Left renal pelvis (tissue), 4 donors: ENCODE measurements around the gene CDO1. TPM values are rescaled to one million over a fixed set of nuclear protein-coding genes. Genes with fewer than 3 reads are reported as not detected.
A peak's percentile ranks its signal among the peaks of the same experiment; 100 is the strongest.
"Not testable (repeated sequence)": the region's sequence is repeated elsewhere in the genome, so short reads cannot be mapped to it uniquely, and the experiment has no call there.

Experiments used
- DNase-seq, 4 donors: peaks; one replicate each; pipeline ENCODE4 v3.0.0-alpha.2; 2013; ENCODE audit warnings: low read depth in 4 of 4, low spot score in 3 of 4
- polyA plus RNA-seq, 4 donors: library from polyadenylated mRNA; unstranded; fragments of 120-200 nt; gene quantifications; one replicate each; pipeline ENCODE4 v1.2.1, GENCODE V29; 2013; ENCODE audit not compliant: insufficient read length in 4 of 4

The CDO1 gene
- polyA plus RNA-seq, 4 donors, result 16.2 to 51.3 (median 29.3) TPM

GRCh38 chr5:115831163-115831768 lies 14.8 kb upstream of the CDO1 start:
- DNase-seq, result no peak

DNA sequence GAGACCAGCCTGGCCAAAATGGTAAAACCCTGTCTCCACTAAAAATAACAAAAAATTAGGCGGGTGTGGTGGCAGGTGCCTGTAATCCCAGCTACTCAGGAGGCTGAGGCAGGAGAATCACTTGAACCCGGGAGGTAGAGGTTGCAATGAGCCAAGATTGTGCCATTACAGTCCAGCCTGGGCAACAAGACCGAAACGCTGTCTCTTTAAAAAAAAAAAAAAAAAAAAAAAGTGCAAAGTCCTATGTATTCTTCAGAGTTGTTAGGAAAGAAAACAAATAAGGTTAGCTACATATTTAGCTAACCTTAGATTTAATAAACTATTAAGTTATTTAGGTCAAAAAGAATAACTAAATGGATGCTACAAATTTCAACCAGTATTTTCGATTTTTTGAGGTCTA lies 13.5 kb upstream of the CDO1 start:
- no peak for DNase-seq

- no peak for DNase-seq
These were observed 9.5 kb upstream of the CDO1 start for GRCh38 chr5:115825948-115826347.

- DNase-seq, result not testable (repeated sequence)
These were observed 8.5 kb upstream of the CDO1 start for GRCh38 chr5:115824983-115825382.

GRCh38 chr5:115820846-115821245 lies 4.4 kb upstream of the CDO1 start:
- no peak for DNase-seq

- no peak for DNase-seq
These were observed 2.4 kb upstream of the CDO1 start for GRCh38 chr5:115818821-115819220.

- no peak for DNase-seq
These were observed 927 bp upstream of the CDO1 start for GRCh38 chr5:115817386-115817785.

DNA sequence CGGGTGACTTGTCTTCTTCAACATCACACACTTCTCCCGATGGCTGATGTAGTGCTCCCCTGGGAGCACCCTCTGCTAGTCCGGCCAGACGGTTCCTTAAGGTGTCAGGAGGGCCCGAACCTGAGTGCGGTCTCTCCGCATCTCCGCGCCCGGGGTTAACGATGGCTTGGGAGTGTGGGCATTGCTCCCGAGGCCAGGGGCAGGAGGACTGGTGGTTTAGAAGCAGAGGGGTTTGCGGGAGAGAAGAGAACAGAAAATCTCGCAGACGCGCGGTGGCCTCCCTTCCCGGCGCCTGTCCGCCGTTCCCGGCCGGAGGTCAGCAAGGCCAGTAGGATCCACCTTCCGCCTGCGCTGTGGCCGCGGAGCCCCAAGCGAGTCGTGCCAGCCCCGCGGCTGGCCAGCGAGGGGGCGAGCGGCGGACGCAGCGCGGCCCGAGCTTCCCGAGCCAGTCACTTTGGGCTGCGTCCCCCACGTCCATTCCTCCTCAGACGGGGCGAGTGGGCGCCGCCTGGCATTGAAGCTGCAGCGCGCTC lies 700 bp downstream of the CDO1 start:
- peak in 1 of 4 donors; percentile 16 for DNase-seq

- no peak for DNase-seq
These were observed 1.3 kb downstream of the CDO1 start for GRCh38 chr5:115815006-115815692.

DNA sequence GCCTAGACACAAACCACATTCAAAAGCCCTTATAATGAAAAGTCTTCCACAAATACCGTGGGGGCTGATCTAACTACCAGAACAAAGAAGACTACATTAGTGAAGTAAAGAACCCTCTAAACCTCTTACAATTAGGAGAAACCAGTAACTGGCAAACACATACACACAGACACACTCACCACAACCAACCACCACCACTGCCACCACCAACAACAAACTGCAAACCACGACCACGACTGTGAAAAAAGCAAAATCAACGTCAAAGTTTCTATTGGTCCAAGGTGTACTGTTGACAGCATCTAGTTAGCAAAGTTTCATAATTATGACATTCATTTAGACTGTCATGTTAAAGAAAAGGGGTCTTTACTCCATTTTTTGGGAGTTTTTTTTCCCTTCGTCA lies 2.7 kb downstream of the CDO1 start:
- DNase-seq, result no peak

DNA sequence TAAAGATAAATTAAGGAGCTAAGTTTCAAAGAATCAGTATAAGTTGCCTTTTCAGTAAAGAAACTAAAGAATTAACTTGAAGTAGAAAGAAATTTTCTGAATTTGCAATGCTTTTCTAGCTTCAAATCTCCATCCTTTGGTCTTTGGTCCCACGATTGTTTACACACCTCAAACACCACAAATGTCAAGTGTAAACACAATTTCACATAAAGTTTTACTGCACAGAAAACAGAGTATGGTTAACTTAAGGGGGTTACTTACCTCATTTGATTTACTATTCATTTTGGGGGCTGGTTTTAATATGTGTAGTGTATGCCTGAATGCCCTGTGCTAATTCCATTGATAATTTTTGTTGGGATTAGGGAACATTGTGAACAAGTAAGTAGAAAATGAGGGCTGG lies 4.1 kb downstream of the CDO1 start:
- DNase-seq, result no peak

DNA sequence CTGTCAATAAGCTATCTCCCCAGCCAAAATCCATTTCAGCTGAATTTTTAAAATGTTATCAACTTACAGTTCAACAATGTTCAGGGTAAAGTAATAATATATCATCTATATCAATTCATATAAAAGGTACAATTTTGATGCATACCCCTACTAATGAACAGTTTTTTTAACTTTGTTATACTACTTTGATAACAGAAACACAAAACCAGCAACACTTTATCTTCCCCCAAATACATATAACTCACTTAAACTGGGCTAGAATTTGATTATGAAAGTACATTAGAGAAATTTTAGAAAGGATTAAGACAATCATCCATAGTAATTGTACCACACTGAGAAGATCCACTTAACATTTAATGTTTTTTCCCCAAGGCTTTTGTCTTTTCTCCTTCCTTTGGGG lies 5.1 kb downstream of the CDO1 start:
- DNase-seq, result no peak

DNA sequence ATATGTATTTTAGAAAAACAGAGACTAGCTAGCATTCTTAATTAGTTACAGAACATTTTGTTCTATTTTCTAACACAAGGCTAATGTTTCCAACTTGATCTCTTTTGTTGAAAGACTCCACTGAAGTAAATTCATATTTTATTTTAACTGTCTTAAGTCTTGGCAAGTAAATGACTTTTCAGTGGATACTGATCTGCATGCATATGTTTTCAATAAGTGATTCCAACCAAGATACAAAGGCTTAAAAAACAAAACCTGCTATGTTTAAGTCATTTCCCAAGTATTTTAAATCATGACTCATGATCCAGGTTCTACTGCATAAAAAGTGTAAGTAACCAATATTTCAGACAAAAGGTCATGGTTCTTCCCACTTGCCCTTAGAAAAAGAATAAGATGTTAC lies 5.7 kb downstream of the CDO1 start:
- DNase-seq, result no peak

- no peak for DNase-seq
These were observed 6.5 kb downstream of the CDO1 start for GRCh38 chr5:115809946-115810345.

DNA sequence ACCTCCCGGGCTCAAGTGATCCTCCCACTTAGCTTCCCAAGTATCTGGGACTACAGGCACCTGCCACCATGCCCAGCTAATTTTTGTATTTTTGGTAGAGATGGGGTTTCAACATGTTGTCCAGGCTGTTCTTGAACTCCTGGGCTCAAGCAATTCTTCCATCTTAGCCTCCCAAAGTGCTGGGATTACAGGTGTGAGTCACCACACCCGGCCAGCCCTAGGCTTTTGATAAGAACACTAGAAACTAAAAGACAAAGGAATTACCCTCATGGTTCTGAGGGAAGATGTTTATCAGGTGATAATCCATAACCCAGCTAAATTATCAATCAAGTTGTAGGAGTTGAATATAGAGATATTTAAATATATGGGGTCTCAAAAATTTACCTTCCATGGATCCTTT lies 8.4 kb downstream of the CDO1 start:
- DNase-seq, result not testable (repeated sequence)

GRCh38 chr5:115807654-115808052 lies 8.8 kb downstream of the CDO1 start:
- no peak for DNase-seq

GRCh38 chr5:115806986-115807653 lies 9.3 kb downstream of the CDO1 start:
- no peak for DNase-seq

GRCh38 chr5:115801984-115802383 lies 14.5 kb downstream of the CDO1 start:
- DNase-seq, result no peak

DNA sequence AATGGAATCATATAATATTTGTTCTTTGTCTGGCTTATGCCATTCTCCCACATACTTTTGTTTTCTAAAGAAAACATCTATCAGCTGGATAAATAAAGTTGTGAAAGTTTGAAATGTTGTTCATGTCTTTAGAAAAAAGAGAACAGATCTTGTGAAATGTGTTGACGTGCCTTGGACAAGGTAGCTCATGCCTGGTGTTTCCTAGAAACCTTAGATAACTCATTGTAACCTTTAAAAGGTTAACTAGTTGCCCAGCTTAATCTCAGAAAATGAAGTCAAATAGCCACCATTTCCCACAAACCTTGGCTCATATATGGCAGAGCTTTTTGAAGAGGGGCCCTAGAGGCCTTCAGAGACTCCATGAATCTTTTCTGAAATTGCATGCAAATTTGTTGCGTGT lies 15.3 kb downstream of the CDO1 start:
- no peak for DNase-seq

DNA sequence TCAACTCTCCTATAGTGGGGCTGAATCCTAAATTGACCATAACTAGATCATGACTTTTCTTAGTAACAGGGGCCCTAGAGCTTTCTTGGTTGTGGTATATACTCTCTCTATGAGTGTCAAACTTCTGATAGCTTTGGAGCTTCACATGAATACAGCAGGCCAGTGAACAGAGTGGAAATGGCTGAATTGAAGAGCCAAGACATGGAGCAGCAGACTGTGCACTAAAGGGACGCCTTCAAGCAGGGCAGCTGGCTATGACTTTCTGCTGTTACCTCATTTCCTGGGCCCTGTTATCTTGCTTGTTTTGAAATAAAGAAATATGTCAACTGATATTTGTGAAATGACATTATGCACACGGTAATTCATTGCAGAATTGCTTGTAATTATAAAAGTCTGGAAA lies 16.4 kb downstream of the CDO1 start:
- DNase-seq, result no peak

DNA sequence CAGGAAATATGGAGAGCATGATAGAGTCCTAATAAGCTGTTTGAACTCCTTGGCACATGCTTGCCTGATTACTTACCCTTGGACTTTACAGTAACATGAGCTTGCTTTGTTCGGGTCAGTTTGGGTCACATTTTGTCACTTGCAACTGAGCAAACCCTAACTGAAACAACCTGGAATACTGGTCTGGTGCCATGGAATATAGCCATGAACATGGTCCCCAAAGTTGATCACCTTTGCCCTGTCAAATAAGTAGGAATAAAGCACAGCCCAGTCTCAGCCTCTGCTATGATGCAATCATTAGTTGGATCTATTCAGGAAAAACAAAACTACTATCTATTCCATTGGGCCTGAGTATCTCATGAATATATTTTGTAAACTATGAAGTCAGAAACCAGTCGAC lies 18.2 kb downstream of the CDO1 start:
- no peak for DNase-seq

DNA sequence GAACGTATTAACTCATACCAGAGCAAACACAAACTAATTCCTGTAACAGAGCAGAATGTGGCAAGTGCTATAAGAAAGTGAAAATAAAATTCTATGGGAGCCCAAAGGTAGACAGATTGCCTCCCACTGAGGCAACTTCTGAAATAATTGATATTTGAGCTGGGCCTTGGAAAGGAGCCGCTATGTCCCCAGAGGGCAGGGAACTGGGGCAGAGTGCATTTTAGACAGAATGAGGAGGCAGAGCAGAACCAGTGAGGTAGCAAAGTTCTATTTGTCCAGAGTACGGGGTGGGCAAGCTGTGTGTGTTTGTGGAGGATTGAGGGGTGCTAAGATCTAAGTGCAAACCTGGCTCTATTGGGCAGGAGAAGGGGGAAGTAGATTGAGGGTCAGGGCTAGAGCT lies 19.8 kb downstream of the CDO1 start:
- no peak for DNase-seq
